Endometrium (tissue), 2 donors: ENCODE data around the gene ITPRIPL1.

Source experiments
- FAIRE-seq: peaks from 2 replicates; lab custom pipeline; 2012; peaks lifted over from hg19 to GRCh38; lab: Jason Lieb, UNC
- donor health status: control.
- donor health status: control.

The ITPRIPL1 gene

DNA sequence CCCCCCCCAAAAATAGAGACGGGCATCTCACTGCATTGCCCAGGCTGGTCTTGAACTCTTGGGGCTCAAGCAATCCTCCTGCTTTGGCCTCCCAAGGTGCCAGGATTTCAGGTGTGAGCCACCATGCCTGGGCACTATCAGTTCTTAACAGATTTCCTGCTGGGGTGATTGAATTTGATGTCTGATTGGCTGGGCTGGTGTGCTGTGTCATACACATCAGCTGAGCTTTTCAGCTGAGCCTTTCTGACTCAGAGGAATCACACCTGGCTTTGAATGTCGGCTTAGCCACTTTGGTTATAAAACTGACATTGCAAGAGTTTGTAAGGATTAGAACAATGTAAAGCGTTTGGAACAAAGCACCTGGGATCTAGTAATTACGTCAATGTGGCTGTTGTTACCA, 29.4 kb downstream of the ITPRIPL1 start:
- no peak for FAIRE-seq

DNA sequence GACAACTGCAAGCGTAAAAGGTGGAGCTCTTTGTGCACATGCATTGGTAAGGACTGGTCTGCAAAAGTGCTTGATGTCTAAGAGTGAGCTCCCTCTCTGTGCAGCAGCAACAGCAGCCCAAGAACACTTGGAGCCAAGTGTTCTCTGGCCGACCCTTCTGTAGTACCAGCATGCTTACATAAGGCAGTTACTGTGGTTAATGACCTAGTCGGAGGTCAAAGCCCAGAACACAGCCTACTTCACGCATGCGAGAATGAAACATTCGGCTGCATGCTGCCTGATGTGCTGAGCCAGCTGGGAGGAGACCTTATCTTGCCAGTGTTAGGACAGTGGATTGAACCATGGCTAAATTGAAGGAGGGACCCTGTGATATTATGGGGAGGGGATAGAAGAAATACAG, 31.8 kb downstream of the ITPRIPL1 start:
- no peak for FAIRE-seq

DNA sequence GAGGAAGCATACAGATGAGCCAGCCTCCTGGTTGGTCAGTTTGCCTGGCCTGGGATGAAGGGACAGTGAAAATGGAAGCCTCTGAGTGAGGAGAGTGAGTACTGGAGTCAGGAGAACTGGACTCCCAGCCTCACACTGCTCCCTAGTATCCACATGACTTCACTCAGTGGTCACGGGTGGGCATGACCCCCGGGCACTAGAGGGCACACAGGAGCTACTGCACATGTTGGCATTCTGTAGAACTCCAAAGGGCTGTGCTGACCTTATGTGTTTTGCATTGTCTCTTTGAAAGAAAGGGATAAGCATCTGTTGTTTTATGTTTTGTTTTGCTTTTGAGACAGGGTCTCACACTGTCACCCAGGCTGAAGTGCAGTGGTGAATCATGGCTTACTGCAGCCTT, 34.2 kb downstream of the ITPRIPL1 start:
- no peak for FAIRE-seq

DNA sequence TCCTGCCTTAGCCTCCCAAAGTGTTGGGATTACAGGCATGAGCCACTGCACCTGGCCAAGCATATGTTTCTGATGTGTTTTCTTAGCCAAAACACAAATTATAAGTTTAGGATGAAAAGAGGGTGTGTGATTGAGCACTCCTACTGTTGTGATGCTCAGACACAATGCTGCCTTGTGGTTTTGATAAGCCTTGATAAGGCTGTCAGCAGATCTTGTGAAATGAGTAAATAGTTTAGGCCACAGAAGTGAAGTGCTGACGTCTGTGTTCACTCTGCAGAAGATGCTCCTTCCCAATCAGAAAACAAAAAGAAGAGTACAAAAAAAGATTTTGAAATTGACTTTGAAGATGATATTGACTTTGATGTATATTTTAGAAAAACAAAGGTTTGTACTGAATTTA, 34.7 kb downstream of the ITPRIPL1 start:
- no peak for FAIRE-seq

DNA sequence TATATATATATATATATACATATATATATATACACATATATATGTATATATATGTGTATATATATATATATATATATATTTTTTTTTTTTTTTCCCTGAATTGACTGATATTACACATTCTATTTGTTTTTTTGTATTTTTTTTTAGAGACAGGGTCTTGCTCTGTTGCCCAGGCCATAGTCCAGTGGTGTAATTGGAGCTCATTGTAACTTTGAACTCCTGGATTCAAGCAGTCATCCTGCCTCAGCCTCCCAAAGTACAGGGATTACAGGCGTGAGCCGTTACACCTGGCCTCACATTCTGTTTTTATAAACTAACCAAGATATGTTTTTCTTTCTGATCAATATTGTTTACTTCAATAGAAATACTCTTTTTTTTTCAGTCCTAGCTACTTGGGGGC, 36.6 kb downstream of the ITPRIPL1 start:
- FAIRE-seq = no peak

DNA sequence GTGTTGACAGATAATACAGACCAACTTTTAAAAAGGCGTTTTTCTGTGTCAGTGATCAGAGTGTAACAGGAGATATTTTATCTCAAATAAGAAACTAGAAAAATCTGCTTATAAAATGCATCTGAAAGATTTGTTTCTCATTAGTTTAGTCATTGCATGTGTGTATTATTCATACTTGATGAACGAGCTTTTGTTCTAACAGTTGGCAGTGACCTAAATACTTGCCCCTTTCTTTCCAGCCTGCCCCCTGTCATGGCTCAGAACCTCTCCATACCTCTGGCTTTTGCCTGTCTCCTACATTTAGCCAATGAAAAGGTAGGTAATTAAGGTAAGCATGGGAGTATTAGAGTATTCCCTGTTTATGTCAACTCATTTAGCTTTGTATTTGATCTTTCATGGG, 44.1 kb downstream of the ITPRIPL1 start:
- FAIRE-seq = no peak

DNA sequence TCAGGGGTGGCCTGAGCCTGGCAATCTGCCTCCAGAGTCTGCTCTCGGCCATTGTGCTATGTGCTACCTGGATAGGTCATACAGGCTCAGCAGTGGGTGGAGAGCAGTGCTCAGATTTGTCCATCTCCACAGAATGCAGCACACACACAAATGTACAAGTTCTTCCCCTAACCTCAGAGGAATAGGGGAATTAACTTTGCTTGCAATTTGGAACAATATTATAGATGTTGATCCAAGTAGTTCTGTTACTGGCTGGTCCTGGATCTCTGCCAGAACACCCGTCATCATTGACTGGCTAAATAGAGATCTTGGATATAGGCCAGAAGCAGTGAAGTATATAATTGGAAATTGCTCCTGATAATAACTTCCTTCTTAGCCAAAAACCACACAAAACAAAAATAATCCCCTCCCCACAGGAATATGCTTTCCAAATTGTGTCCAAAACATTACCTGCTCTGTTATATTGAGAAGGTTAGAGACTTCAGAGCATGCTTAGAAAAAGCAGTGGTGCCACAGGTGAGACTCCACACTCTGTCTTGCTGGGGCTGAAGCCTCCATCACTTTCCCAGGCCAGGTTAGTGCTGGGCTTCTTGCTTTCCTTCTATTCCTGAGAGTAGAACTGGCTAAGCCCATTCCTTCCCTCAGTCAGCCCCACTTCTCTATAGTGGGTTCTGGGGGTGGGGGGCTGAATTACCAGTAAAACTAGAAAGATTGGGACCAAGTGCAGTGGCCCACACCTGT, 49.3 kb downstream of the ITPRIPL1 start:
- no peak for FAIRE-seq
